Right hindlimb (tissue), 1 donor: ENCODE results near the gene SCYGR4.
"Not testable (repeated sequence)": the region's sequence is repeated elsewhere in the genome, so short reads cannot be mapped to it uniquely, and the experiment has no call there.

Source experiments
- DNase-seq: peaks from one replicate; pipeline ENCODE4 v3.0.0-alpha.2; 2018

Gene SCYGR4, protein sequence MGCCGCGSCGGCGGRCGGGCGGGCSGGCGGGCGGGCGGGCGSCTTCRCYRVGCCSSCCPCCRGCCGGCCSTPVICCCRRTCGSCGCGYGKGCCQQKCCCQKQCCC

DNA sequence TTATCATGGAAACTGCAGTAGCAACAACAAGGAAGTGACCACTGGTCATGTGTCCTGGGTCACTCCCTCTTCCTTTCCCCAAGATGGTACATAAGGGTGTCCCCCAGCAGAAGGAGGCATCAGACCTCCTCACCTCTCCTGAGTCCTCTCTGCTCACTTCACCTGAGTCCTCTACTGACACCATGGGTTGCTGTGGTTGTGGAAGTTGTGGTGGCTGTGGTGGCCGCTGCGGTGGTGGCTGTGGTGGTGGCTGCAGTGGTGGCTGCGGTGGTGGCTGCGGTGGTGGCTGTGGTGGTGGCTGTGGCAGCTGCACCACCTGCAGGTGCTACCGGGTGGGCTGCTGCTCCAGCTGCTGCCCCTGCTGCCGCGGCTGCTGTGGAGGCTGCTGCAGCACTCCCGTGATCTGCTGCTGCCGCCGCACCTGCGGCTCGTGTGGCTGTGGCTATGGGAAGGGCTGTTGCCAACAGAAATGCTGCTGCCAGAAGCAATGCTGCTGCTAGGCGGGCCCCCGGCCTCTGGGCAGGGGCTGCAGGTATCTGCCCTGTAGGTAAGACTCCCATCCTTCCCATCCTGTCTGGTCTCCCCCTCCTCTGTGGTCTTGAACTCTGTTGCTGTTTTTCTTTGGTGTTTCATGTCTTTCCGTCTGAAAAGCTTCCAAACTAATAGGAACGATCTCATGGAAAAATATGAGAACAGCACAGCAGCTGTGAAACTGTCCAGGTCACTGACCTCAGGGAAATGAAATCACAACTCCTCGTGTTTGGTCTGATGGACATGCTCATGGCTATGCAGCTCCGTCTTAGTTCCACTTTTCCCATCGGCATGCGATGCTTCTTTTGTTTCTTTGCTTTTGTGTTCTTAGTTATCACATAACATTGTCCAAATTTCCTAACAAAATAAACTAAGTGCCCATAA lies at the start of gene SCYGR4:
Gene SCYGR4, plus strand, starts transcription at position 183 of the 915 bp plus-strand sequence. Its CDS starts 0 bp downstream, at position 183.
- no peak for DNase-seq

DNA sequence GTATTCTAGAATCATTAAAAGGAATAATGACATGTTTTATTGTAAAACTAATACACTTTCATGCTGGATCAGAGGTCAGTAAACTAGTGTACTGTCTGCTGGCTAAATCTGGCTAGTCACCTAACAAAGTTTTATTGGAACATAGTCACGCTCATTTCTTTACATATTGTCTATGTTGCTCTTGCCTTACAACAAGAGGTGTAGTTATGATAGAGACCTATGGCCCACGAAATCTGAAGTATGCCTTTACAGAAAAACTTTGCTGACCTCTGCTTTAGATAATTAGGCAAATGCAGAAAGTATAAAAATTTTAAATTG lies 48.5 kb upstream of the SCYGR4 start:
- DNase-seq = no peak

DNA sequence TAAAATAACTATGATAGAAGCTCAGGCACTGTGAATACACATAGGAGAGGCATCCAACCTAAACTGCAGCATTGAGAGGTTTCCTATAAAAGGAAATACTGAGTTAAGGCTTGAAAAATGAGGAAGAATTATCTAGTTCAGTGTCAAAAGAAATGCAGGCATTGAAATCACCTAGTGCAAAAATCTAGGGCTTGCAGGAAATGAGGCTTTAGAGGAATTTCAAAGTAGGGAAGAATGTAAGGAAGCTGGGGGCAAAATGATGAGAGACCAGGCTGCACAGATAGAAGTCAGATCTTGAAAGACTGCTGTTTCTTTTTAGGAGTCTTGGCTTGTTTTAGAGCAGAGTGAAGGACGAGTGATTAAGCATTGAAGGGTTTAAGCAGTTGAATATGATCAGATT lies 46.7 kb upstream of the SCYGR4 start:
- DNase-seq = no peak

DNA sequence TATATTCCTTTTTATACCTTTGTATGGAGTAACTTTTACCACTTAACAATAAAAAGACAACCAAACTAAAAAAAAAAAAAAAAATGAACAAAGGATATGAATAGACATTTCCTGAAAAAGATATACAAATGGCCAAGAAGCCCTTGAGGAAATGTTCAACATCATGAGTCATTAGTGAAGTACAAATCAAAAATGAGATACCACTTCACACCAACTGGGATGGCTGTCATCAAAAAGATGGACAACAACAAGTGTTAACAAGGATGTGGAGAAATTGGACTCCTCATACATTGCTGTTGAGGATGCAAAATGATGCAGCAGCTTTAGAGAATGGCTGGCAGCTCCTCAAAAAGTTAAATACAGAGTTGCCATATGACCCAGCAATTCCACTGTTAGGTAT lies 41.2 kb upstream of the SCYGR4 start:
- DNase-seq = no peak

DNA sequence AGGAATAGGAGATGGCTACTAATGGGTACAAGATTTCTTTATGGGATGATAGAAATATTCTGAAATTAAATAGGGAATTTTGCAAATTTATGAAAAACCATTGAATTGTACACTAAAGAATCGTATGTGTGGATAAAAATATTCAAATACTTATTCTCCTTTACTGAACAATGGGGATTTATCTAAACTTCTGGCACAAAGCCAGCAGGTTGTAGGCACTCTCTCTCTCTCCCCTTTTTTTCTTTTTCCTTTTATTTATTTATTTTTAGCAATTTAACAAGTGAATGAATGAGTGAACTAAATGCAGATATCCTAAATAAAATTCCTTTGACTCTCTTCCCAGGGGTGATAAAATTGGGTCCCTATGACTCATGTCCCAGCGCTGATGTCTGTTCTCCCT lies 40.5 kb upstream of the SCYGR4 start:
- no peak for DNase-seq

DNA sequence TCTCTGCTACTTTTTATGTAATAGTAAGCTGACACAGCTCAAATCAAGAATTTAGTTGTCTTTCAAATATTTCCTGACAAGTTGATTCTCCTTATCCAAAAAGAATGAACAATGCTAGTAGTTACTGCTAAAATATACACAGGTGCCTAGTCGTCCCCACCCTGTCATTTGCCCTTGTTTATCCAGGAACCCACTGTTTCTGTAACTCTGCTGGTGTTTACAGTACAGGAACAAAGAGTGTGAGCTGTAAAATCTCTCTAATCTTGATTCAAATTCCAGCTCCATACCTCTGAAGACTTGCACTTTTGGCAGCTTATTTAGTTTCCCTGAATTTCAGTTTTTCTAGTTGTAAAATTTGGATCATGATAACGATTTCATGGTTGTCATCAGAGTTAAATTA lies 39.7 kb upstream of the SCYGR4 start:
- no peak for DNase-seq

DNA sequence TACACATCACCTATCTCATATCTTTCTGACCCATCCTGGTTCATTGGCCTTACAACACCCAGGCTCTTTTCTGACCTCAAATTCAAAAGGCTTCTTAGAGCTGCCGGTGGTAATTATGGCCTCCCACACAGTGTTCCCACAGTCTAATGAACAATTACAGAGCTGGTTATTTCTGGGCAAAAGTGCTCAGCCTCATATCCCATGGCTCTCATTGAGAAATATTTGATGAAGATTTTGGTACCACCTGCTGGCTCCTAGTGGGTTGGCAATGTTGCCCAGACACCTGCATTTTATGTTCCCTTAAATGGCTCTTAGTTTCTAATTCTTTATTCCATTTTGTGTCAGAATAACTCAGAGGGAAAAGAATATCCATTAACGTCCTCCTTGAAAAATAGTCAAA lies 38.7 kb upstream of the SCYGR4 start:
- DNase-seq = no peak

DNA sequence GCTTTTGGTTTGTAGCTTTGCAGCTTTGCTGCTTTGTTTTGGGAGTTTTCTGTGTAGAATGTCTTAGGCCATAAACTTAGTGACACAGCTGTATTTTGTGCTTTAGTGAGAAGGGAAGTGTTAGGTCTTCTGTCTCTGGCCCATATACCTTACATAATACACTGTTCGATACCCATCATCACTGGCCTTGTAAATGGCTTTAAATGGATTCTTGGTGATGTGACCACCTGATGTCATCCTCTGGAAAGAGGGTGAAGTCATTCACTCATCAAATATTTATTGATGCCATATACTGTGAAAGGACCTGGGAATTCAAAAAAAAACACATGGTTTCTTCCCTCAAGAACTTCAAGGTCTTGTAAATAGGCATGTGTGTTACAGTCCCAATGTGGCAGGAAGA lies 37.5 kb upstream of the SCYGR4 start:
- DNase-seq = no peak

DNA sequence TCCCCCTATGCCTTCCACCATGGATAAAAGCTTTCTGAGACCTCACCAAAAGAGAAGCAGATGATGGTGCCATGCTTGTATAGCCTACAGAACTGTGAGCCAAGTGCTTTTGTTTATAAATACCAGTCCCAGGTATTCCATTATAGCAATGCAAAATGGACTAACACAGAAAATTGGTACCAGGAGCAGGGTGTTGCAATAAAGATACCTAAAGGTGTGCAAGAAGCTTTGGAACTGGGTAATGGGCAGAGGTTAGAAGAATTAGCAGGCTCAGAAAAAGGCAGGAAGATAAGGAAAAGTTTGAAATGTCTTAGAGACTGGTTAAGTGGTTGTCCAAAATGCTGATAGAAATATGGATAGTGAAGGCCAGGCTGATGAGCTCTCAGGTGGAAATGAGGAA lies 34.9 kb upstream of the SCYGR4 start:
- no peak for DNase-seq

DNA sequence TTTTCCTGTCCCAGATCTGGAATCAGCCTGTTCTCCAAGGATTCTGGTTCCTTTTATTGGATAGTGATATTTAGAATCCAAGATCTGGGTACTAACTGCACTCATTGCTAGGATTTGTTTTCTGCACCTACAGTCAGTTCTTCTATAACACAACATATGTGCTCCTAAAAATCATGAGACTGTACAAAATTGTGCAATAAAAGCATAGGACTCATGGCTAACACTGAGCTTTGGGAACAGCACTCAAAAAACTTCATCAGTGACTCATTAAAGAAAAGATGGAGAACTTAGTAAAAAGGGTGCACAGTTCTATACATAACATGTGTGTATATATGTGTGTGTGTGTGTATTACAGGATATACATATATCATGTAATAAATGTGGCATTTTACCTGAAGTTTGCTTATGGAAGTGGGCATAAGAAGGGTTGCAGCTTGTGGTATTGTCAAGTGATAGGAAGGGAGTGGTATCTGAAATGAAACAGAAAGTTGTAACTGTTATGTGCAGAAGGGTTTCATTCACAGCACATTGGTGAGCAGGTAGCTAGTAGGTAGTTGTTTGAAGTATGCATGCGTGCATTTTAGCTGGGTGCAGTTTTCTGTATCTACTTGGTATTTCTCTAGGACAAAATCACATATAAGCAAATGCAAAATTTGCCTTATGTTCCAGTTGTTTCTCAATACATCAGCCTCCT lies 24.5 kb upstream of the SCYGR4 start:
- DNase-seq = no peak

DNA sequence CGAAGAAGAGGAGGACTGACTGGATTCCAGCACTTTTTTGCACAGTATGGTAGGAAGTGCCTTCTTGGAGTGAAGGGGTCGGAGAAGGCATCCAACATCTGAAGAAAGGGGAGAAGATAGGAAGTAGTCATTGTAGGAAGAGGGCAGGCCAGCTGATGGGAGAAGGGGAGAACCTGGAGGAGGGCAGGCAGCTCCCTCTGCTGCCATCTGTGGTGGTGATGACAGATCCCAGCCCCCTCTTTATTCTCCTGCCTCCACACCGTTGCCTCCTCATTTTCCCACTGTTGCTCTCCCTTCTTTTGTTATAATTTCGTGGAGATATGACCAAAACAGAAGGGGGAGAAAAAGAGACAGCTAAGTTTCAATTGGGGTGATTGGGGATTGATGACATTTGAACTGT lies 21.5 kb upstream of the SCYGR4 start:
- DNase-seq = no peak

DNA sequence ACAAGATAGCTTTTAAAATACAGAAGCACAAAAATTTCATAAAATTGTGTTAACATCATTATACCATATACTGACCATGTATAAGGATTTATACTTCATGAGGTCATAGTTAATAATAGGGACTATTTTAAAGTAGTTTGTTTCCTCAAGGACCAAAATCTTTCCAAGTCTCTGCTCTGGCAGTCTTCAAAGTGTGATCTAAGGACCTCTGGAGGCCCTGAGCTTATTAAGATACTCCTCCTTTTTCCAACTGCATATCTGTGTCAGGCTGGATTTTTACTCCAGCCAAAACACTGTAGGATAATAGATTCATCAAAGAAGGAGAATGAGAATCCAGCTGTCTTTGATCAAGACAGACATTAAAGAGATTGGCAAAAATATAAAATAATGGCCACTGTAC lies 20.3 kb upstream of the SCYGR4 start:
- DNase-seq = no peak

DNA sequence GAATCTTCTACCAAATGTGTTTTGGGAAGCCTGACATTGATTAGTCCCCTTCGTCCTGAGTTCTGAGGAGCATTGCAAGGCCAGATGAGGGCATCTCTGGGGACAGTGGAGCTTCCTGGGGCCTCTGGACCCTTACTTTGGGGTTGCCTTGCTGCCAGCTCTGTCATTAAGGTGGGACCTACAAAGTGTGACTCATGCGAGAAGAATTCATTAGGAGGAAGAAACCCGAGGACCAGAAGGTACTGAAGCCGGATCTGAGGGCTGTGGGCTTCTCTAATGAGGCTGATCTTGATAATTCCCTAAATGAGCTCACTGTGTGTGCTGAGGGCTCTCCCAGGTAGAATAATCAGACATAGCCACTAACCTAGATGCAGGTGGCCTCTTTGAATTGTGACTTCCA lies 19.3 kb upstream of the SCYGR4 start:
- DNase-seq = no peak

DNA sequence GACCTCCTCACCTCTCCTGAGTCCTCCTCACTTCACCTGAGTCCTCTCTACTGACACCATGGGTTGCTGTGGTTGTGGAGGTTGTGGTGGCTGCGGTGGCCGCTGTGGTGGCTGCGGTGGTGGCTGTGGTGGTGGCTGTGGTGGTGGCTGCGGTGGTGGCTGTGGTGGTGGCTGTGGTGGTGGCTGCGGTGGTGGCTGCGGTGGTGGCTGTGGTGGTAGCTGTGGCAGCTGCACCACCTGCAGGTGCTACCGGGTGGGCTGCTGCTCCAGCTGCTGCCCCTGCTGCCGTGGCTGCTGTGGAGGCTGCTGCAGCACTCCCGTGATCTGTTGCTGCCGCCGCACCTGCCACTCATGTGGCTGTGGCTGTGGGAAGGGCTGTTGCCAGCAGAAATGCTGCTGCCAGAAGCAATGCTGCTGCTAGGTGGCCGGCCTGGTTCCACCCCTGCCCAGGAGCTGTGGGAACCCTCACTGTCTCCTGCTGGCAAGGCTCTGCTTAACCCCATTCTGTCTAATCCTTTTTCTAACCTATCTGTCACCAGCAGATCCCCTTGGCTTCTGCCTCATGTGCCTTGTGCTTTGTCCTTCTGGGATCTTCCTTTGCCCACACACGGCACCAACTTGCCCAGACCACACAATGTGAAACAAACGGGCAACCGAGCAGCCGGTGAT lies 18.3 kb upstream of the SCYGR4 start, which contains the start of gene SCYGR2:
Gene SCYGR2, plus strand, starts transcription at position 59 of the 669 bp plus-strand sequence. Its CDS starts 0 bp downstream, at position 59.
- DNase-seq = not testable (repeated sequence)

DNA sequence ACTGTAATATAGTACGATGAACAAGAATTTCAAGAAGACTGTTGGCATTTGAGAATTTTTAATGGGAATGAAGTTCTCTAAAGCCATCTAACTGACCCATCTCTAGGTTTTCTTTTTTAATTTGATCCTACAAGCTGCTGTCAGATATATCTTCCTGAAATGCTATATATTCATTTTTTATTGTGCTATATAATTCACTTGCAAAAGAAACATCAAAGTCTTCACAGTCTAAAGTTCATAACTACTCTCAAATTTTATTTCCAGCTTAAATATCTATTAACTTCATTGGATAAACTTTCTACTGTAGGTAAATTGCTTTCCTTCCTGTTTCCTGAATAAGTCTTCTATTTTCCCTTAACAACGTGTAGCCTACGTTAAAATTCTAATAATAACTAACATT lies 14.9 kb upstream of the SCYGR4 start:
- no peak for DNase-seq

DNA sequence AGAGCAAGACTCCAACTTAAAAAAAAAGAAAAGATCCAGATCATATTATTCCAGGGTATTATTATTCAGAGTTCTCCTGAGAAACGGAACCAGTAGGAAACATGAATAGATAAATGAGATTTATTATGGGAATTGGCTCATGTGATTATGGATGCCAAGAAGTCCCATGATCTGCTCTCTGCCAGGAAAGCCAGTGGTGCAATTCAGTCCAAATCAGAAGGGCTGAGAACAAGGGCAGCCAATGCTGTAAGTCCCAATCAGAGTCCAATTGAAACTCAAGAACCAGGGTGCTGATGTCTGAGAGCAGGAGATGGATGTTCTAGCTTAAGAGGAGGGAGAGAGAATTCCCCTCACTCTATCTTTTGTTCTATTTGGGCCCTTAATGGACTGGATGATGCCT lies 10.8 kb upstream of the SCYGR4 start:
- DNase-seq = no peak

DNA sequence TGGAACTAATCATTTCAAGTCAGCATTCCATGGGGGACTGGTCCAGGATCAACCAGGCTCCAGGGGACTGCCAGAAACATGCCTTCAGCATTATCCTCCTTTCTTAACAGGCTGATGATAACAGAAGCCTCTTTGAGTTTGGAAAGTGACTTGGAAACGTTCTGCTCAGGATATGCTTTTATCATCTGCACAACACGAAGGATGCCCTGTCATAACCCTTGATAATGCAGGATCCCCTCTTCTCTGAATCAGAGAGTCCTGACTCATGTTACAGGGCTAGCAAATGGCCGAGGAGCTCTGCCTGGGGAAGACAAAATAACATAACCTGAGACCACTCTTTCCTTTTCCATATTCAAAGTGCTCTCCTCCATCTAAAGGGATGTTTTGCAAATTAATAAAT lies 9.4 kb upstream of the SCYGR4 start:
- DNase-seq = no peak

DNA sequence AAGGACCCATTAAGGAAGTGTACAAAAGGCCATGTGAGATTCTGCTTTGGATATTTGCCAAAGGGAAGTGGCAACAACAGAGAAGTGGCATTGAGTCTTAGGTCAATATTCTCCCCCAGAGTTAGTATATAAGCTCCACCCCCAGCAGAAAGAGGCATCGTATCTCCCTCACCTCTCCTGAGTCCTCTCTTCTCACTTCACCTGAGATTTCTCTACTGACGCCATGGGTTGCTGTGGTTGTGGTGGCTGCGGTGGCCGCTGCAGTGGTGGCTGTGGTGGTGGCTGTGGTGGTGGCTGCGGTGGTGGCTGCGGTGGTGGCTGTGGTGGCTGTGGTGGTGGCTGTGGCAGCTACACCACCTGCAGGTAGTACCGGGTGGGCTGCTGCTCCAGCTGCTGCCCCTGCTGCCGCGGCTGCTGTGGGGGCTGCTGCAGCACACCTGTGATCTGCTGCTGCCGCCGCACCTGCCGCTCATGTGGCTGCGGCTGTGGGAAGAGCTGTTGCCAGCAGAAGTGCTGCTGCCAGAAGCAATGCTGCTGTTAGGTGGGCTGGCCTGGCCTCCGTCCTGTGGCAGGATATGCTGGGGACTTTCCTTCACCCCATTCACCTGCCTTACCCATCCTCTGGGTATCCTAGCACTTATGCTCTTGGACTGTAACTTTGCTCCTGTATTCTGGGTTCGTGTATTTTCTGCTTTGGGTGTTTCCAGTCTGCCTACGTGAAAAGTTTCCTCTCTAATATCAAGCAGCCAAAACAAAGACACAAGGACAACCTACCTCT lies 8.5 kb upstream of the SCYGR4 start:
- DNase-seq = no peak

DNA sequence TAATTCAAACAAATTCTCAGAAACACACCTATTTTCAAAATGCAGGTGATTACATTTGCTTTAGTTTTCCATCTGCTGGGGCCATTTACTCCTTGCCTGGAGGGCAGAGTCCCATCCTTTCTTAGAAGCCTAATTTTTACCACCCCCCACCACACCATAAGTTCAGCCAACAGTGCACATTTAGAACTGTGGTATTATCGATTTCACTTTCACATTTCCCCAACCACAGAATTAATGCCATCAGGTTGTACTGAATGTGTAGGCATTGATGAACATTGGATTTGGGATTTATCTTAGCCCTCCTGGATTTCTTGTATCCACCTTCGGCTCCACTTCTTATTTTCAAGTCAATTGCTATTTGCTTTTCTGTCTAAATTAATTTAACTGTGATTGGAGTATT lies 7.2 kb upstream of the SCYGR4 start:
- DNase-seq = no peak

DNA sequence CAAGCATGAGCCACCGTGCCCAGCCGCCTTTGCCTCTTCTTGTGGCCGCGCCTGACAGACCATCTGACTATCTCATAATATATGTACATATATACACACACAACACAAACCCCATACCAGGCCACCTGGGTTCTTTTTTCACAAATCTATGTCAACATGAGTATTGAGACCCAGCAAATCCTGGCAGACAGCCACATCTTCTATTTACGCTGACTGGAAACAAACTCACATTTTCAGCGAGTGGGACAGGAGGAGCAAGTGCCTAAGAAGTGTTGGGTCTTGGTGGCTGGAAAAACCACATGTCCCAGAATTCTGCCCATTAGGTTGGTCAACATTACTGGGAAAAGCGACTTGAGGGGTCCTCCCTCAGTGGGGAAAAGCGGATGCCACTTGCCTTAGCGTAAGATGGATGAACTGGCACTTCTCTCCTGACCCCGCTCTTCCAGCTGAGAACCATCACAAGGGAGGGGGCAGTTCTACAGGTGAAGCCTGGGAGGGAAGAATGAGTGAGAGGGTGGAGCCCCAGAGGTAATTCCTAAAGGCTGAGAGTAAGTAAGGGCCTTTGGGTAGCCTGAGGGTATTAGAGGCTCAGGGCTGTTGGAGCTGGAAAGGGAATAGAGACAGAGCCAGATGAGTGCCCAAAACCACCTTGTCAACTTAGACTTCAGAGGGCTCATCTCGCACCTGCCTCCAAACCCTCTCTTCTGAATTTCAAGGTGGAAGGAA lies 4.6 kb upstream of the SCYGR4 start:
- no peak for DNase-seq

DNA sequence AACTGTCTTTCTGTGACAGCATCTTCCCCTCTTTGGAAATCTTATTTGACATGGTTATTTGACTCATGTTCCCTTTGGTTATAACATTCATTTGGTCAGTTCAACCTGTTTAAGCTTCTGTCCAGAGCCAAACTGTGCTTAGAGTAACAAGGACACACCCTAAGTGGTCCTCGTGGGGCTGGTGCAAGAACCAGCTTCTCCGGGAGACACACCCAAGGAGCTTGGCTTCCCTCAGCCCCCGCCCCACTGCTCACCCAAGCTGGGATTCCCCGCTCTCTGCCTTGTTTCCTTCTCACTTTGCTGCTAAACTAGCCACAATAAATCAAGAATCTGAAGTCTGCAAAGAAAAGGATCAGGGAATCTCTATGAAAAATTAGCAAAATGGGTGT lies 4.0 kb upstream of the SCYGR4 start:
- no peak for DNase-seq

DNA sequence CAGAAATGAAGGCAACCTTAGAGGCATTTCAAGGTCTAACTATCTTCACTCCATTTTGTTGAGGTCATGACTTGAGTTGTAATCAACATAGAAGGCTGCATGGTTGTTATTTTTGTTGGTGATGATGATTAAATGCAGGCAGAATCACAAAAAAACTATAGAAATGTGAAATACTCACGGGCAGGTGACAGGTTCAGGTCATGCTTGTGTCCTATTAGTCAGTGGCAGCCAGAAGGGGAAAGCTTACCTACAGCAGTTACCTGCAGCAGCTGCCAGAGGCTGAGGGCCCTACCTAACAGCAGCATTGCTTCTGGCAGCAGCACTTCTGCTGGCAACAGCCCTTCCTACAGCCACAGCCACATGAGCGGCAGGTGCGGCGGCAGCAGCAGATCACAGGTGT lies 3.1 kb upstream of the SCYGR4 start:
- no peak for DNase-seq
